Measurements from ENCODE around the gene CHAC1. TPM values are rescaled to one million over a fixed set of nuclear protein-coding genes. Genes with fewer than 3 reads are reported as not detected.
"Not testable (repeated sequence)": the region's sequence is repeated elsewhere in the genome, so short reads cannot be mapped to it uniquely, and the experiment has no call there.

Gene CHAC1
- total and polyA plus RNA-seq, 2 donors, result 0.42 to 1.8 TPM

DNA sequence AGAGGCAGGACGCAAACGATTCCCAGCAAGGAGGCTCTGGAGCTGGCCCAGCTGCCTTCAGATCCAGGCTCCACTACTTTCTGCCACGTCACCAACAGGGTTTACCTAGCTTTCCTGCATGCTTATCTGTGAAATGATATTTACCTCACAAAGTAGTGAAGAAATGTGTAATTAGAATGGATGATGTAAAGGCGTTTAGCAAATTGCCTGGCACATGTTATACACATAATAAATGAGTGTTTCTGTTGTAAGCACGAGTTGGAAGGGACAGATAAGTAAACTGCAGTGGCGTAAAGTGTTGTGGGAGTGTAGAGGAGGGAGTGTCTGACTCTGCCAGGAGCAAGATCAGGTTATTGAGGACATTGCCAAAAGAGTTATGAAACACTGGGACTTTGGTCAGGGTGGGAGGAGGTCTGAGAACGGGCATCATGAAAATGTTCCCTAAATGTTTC, 3.5 kb upstream of the CHAC1 start:
- Histone ChIP-seq H3K4me3 (ENCODE audit: low read depth, low read length) (no peak overlapping the region), H3K4me1 (ENCODE audit: insufficient read depth) (no peaks in the 10 kb centered on the region), H3K36me3 (ENCODE audit: insufficient read depth) (no peaks in the 10 kb centered on the region), H3K27ac (ENCODE audit: low read depth) (no peak overlapping the region)
- WGBS, result 68% methylated on average over 7 of the region's 7 CpGs
- no peak for DNase-seq (ENCODE audit: extremely low spot score)

DNA sequence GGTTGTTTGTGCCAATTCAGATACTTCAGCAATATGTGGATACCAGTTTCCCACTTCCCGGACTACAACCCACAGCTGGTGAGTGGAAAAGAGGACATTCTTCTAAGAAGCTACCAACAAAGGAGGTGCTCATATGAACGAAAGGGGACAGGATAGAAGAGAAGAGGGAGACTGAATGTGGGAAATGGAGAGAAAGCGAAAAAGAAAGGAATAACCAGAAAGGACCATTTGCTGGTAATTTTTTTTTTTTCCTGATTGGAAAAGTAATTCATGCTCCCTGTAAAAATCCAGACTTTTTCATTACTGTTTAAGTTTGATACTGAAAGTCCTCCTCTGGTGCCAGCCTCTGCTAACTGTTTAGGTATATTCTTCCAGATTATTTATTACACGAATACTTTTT, 1.5 kb upstream of the CHAC1 start:
- no peak for DNase-seq (ENCODE audit: extremely low spot score)
- no peaks in the 10 kb centered on the region for H3K36me3 ChIP-seq (ENCODE audit: insufficient read depth)
- no peak overlapping the region for H3K27ac ChIP-seq (ENCODE audit: low read depth)
- no peak overlapping the region for H3K4me3 ChIP-seq (ENCODE audit: low read depth, low read length)
- no peaks in the 10 kb centered on the region for H3K4me1 ChIP-seq (ENCODE audit: insufficient read depth)
- 93% methylated on average over 4 of the region's 4 CpGs for WGBS

DNA sequence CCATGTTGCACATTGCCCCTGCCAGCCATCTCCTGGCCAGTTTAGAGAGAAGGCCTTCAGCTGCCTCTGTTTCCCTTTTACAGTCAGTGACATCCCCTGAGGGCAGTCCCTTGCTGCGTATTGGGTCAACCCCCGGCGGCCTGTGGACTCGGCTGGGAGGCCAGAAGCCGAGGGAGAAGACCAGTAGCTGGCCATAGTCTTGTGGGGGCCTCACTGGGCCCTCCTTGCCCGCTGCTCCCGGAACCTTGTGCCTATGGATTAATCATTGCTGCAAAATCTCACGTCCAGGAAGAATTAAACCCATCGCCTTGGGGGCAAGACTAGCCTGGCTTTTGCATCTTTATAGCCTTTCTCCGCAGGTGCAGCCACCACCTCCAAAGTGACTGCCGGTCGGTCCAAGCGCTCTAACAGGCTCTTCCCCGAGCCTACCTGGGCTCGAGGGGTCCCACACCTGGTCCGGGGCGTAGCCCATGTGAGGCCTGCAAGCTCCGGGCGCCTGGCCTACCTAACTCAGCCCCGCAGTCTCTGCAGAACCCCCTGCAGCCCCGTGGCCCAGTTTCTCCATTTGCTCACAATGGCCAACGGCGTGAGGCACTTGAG, 870 bp upstream of the CHAC1 start:
- WGBS, result 46% methylated on average over 23 of the region's 23 CpGs
- Histone ChIP-seq H3K4me1 (ENCODE audit: insufficient read depth) (no peaks in the 10 kb centered on the region), H3K4me3 (ENCODE audit: low read depth, low read length) (peak overlapping the region; percentile 42), H3K36me3 (ENCODE audit: insufficient read depth) (no peaks in the 10 kb centered on the region), H3K27ac (ENCODE audit: low read depth) (no peak overlapping the region)
- DNase-seq (ENCODE audit: extremely low spot score), result no peak

DNA sequence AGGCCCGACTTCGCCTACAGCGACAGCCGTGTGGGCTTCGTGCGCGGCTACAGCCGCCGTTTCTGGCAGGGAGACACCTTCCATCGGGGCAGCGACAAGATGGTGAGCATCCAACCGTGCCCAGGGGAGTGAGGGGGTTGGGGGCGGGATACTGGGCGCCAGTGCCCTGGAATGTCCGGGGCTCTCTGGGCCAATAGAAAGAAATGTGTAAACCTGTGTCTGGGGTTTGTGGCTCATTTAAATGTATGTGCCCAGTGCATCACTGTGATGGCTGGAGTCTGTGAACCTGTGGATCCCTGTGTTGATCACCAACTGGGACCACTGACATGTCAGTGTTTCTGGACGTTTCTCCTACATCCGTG, 423 bp downstream of the CHAC1 start:
- Histone ChIP-seq H3K36me3 (ENCODE audit: insufficient read depth) (no peaks in the 10 kb centered on the region), H3K4me3 (ENCODE audit: low read depth, low read length) (peak overlapping the region; percentile 42), H3K4me1 (ENCODE audit: insufficient read depth) (no peaks in the 10 kb centered on the region), H3K27ac (ENCODE audit: low read depth) (no peak overlapping the region)
- WGBS, result 10% methylated on average over 17 of the region's 17 CpGs
- DNase-seq (ENCODE audit: extremely low spot score), result no peak

DNA sequence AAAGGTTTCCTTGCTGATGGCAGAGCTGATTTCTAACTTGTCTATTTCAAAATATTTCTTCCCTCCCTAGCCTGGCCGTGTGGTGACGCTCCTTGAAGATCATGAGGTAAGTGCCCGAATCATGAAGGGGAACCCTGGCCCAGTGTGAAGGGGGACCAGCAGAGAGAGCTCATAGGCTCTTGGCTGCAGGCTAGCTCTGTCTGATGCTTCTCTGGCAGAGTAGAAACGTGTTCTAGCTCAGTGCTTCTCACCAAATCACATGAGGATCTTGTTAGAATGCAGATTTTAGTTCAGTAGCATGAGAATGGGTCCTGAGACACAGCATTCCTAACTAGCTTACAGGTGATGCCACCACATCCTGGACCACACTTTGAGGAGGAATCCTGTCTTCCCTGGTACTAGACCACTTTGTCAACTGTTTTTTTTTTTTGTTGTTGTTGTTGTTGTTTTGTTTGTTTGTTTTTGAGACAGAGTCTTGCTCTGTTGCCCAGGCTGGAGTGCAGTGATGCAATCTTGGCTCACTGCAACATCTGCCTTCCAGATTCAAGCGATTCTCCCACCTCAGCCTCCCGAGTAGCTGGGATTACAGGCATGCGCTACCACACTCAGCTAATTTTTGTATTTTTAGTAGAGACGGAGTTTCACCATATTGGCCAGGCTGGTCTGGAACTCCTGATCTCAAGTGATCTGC, 1.0 kb downstream of the CHAC1 start:
- DNase-seq (ENCODE audit: extremely low spot score); H3K36me3 ChIP-seq (ENCODE audit: insufficient read depth); H3K4me1 ChIP-seq (ENCODE audit: insufficient read depth); H3K4me3 ChIP-seq (ENCODE audit: low read depth, low read length); H3K27ac ChIP-seq (ENCODE audit: low read depth): not testable (repeated sequence)
- WGBS, result 74% methylated on average over 8 of the region's 8 CpGs

DNA sequence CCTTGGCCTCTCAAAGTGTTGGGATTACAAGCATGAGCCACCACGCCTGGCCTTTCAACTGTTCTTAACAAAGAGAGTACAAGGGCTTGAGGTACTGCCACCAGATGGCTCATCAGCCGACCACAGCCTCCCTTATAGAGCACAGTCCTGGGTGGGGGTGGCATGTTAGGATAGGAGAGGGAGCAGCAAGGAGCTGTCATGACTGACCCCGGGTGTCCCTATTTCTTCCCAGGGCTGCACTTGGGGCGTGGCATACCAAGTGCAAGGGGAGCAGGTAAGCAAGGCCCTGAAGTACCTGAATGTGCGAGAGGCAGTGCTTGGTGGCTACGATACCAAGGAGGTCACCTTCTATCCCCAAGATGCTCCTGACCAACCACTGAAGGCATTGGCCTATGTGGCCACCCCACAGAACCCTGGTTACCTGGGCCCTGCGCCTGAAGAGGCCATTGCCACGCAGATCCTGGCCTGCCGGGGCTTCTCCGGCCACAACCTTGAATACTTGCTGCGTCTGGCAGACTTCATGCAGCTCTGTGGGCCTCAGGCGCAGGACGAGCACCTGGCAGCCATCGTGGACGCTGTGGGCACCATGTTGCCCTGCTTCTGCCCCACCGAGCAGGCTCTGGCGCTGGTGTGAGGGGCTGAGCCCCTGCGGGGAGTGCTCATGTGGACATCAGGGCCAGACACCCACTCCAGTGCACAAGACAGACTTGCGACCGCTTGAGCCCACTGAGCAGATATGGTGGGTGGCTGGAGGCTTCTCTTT, 2.1 kb downstream of the CHAC1 start:
- Histone ChIP-seq H3K36me3 (ENCODE audit: insufficient read depth) (no peaks in the 10 kb centered on the region), H3K4me3 (ENCODE audit: low read depth, low read length) (no peak overlapping the region), H3K4me1 (ENCODE audit: insufficient read depth) (no peaks in the 10 kb centered on the region), H3K27ac (ENCODE audit: low read depth) (no peak overlapping the region)
- no peak for DNase-seq (ENCODE audit: extremely low spot score)
- 91% methylated on average over 20 of the region's 20 CpGs for WGBS

DNA sequence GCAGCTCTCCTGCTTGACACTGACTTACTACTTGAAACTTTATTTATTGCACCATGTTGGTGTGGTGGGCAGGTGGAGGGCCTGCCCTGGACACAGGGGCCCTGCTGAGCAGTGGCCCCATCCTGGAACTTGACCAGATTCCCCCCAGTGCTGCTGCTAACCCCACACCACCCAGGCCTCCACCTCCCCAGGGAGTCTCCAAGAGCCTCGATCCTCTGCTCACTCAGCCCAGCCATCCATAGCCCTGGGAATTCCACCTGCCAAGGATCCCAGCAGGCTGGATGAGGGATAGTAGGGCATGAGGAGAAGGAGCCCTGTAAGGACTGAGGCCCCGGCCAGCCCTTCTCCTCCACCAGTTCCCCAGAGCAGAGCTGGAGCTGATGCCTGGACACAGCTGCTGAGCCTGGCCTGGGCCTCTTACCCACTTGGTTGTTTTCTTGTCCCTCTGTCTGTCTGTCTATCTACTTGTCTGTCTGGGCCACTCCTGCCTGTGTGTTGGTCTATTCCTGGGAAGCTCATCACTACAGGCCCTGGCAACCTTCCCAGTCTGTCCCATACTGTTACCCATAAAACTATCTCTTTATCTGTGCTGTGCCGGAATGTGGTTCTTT, 2.8 kb downstream of the CHAC1 start:
- Histone ChIP-seq H3K4me1 (ENCODE audit: insufficient read depth) (no peaks in the 10 kb centered on the region), H3K27ac (ENCODE audit: low read depth) (no peak overlapping the region), H3K36me3 (ENCODE audit: insufficient read depth) (no peaks in the 10 kb centered on the region), H3K4me3 (ENCODE audit: low read depth, low read length) (no peak overlapping the region)
- WGBS, result 64% methylated on average over 3 of the region's 3 CpGs
- no peak for DNase-seq (ENCODE audit: extremely low spot score)

DNA sequence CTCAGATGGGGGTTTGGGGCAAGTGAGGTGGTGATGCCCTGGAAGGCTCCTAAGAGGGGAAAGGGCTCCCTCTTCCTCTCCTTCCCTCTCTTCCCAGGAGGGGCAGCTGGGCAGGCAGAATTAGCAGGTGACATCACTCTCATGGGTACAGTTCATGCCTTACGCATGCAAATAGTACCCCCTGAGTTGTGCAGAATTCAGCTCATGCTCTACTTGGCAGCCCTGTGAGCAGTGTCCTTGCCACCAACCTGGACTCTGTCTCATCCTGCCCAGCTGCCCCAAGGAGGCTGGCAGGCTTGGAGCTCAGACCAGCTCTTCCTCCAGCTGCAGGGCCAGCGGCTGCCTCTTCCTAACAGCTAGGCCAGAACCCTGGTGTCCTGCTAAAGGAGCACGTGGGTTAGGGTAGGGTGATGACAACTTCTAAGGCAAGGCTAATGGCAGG, 3.3 kb downstream of the CHAC1 start:
- WGBS, result 84% methylated on average over 3 of the region's 3 CpGs

DNA sequence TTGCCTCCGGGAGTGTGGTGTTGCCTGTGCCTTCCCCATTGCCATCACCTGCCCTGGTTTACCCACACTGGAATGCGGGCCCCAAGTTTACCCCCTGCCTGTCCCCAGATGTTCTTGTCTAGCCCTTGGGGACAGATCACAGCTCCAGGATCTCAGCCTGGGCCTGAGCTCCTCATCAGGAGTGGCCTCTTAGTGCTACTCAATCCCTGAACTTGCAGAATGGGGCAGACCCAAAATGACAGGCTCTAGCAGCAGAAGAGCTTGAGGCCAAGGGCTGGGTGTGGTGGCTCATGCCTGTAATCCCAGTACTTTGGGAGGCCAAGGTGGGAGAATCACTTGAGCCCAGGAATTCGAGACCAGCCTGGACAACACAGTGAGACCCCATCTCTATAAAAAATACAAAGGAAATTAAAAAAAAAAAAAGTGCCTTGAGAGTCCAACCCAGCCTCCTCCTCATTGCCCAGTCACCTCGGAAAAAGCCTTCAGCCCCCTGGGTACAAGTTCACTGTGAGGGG, 3.8 kb downstream of the CHAC1 start:
- H3K4me3 ChIP-seq (ENCODE audit: low read depth, low read length), result no peak overlapping the region

More for the DNA sequence above, 3.3 kb downstream of the CHAC1 start:
- Histone ChIP-seq H3K4me3 (ENCODE audit: low read depth, low read length) (no peak overlapping the region), H3K27ac (ENCODE audit: low read depth) (no peak overlapping the region), H3K36me3 (ENCODE audit: insufficient read depth) (no peaks in the 10 kb centered on the region), H3K4me1 (ENCODE audit: insufficient read depth) (no peaks in the 10 kb centered on the region)
- no peak for DNase-seq (ENCODE audit: extremely low spot score)

DNA sequence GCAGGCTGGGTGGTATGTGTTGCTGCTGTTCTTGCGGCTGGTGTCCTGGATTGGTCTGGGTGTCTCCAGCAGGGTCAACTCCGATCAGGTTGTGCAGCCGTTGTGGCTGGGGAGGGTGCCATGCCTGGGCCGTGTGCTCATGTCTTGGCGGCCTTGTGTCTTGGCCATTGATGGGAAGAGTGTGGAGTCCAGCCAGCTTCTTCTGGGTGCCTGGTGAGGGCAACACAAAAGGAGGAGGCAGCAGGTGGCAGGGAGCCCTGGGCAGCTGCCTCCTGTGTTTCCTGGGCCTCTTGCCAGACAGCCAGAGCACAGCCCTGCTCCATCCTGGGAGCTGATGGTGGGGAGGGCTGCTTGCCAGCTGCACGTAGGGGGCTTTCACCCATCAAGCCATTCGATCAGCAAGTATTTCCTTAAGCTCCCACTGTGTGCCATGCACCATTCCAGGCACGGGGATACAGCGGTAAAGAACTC, 4.3 kb downstream of the CHAC1 start:
- H3K36me3 ChIP-seq (ENCODE audit: insufficient read depth), result no peaks in the 10 kb centered on the region
- DNase-seq (ENCODE audit: extremely low spot score), result no peak
- 59% methylated on average over 9 of the region's 9 CpGs for WGBS
- no peak overlapping the region for H3K4me3 ChIP-seq (ENCODE audit: low read depth, low read length)
- no peaks in the 10 kb centered on the region for H3K4me1 ChIP-seq (ENCODE audit: insufficient read depth)
- H3K27ac ChIP-seq (ENCODE audit: low read depth), result no peak overlapping the region

More for the DNA sequence above, 3.8 kb downstream of the CHAC1 start:
- DNase-seq (ENCODE audit: extremely low spot score), result no peak
- no peaks in the 10 kb centered on the region for H3K36me3 ChIP-seq (ENCODE audit: insufficient read depth)
- WGBS, result 91% methylated on average over 4 of the region's 4 CpGs
- no peaks in the 10 kb centered on the region for H3K4me1 ChIP-seq (ENCODE audit: insufficient read depth)
- H3K27ac ChIP-seq (ENCODE audit: low read depth), result no peak overlapping the region

DNA sequence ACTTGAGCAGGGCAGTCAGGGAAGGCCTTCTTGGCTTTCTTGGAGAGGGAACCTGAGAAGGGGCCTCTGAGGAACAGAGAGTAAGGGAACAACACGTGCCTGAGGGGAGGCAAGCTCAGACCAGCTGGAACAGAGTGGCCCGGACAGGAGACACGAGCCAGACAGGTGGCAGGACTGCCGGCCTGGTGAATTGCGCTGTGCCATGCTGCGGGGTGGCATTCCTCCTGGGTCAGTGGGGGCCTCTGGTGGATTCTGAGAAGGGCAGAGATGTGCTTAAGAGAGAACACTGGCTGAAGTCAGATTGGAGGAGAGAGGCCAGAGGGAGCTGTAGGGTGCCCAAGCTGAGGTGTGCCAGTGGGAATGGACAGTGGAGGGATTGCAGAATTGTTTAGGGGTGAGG, 4.9 kb downstream of the CHAC1 start:
- no peak overlapping the region for H3K27ac ChIP-seq (ENCODE audit: low read depth)
- H3K4me3 ChIP-seq (ENCODE audit: low read depth, low read length), result no peak overlapping the region
- no peak for DNase-seq (ENCODE audit: extremely low spot score)
- WGBS, result 84% methylated on average over 6 of the region's 6 CpGs
- H3K36me3 ChIP-seq (ENCODE audit: insufficient read depth), result no peaks in the 10 kb centered on the region
- no peaks in the 10 kb centered on the region for H3K4me1 ChIP-seq (ENCODE audit: insufficient read depth)

DNA sequence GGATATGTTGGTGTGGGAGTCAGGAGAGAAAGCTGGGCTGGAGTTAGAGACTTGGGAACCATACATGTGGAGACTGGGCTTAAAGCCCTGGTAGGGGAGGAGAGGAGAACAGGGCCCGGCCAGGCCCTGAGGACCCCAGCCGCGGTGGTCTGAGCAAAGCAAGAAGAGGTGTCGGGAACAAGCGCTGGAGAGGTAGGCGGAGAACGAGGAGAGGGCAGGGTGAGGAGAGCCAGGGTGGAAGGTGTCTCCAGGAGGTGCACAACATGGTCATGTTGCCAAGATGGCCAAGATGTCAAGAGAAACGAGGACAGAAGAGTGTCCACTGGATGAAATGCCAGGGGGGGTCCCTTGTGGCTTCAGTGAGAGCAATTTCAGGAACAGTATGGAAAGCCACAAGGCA, 5.5 kb downstream of the CHAC1 start:
- 91% methylated on average over 8 of the region's 8 CpGs for WGBS
- DNase-seq (ENCODE audit: extremely low spot score), result no peak
- H3K27ac ChIP-seq (ENCODE audit: low read depth), result no peak overlapping the region
- H3K4me1 ChIP-seq (ENCODE audit: insufficient read depth), result no peaks in the 10 kb centered on the region
- no peaks in the 10 kb centered on the region for H3K36me3 ChIP-seq (ENCODE audit: insufficient read depth)
- H3K4me3 ChIP-seq (ENCODE audit: low read depth, low read length), result no peak overlapping the region

DNA sequence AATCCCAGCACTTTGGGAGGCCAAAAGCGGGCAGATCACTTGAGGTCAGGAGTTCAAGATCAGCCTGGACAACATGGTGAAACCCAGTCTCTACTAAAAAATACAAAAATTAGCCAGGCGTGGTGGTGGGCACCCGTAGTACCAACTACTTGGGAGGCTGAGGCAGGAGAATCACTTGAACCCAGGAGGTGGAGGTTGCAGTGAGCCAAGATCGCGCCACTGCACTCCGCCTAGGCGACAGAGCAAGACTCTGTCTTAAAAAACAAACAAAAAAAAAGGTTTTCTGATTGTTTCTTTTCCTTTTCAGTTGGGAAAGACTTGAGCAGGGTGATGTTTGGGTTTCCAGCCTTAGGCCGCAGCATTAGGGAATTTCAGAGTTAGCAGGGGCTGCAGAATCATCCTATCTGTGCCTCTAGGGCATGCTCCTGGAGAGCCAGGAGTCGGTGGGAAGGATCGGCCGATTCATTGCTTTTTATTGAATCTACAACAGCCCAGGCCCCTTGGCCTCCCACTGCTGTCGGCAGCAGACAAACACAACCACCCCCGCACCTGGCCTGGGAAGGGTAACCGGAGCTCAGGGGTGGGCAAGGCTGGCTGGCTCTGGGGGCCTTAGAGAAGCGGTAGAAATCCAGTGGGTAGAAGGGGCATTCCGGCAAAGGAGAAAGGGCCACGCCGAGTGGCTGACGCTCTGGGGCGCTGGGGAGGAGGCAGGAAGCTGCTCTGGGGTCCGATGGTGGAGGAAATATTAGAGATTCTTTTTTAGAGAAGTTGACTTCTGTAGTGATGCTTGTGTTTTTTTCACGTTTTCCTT, 6.3 kb downstream of the CHAC1 start:
- no peaks in the 10 kb centered on the region for H3K36me3 ChIP-seq (ENCODE audit: insufficient read depth)
- WGBS, result 86% methylated on average over 22 of the region's 22 CpGs
- no peak overlapping the region for H3K4me3 ChIP-seq (ENCODE audit: low read depth, low read length)
- no peak overlapping the region for H3K27ac ChIP-seq (ENCODE audit: low read depth)
- H3K4me1 ChIP-seq (ENCODE audit: insufficient read depth), result no peaks in the 10 kb centered on the region
- DNase-seq (ENCODE audit: extremely low spot score), result no peak
